Gastrocnemius medialis (tissue), 4 donors: Measurements from ENCODE around the gene SLC46A2.

ENCODE experiments used
- CTCF ChIP-seq, 5 experiments: fragments of 450-650 bp in 3 of 5; fragments of 200-600 bp in 2 of 5; sonication (generic) in 2 of 5; IDR thresholded peaks in 4 of 5; conservative IDR thresholded peaks in 1 of 5; 1 replicate in 4 of 5; 2 replicates in 1 of 5; pipeline ENCODE4 v1.5.1; 2016 to 2019; ENCODE audit warnings: antibody characterized with exemption in 5 of 5, mild to moderate bottlenecking in 3 of 5, moderate library complexity in 3 of 5
- POLR2A ChIP-seq, 2 donors: fragments of 450-650 bp; IDR thresholded peaks; one replicate each; pipeline ENCODE4 v1.6.1; 2017; ENCODE audit warnings: antibody characterized with exemption in 2 of 2, mild to moderate bottlenecking in 2 of 2, moderate library complexity in 2 of 2

- no peak for TF ChIP-seq CTCF (IDR thresholded peaks at IDR 0.05 in 4 of 5, conservative IDR thresholded peaks at IDR 0.05 in 1 of 5)
- no peak for TF ChIP-seq POLR2A (IDR thresholded peaks at IDR 0.05)
These were observed 39.8 kb downstream of the SLC46A2 start for GRCh38 chr9:112850840-112851239.
